IMR-90 (cell line): ENCODE measurements around the gene NKAIN2. TPM values are rescaled to one million over a fixed set of nuclear protein-coding genes. Genes with fewer than 3 reads are reported as not detected.

ENCODE experiments used
- ATAC-seq: fragments of 200-7000 bp; cut with Tn5 transposase; 2 replicates; pipeline ENCODE4 v1.9.1; 2020; ENCODE audit warnings: low read depth, mild to moderate bottlenecking, moderate library complexity
- BruUV-seq: library from RNA; stranded (reverse); fragments of 400-500 nt; replicated peaks from 2 replicates; lab custom pipeline; 2021; lab: Mats Ljungman, UMichigan
- CTCF ChIA-PET: fragments of 300-600 bp; formaldehyde crosslinking; extraction: SDS; loops from one replicate; lab custom pipeline; 2021; ENCODE audit warnings: antibody characterized with exemption; lab: Yijun Ruan, JAX
- POLR2A ChIA-PET: fragments of 300-600 bp; sonication (Branson Sonifier 250); formaldehyde crosslinking; loops from one replicate; lab custom pipeline; 2022; ENCODE audit warnings: antibody characterized with exemption; ENCODE audit not compliant: unreplicated experiment; lab: Charles Lee
- DNase-seq: peaks from one replicate; pipeline ENCODE4 v3.0.0; 2013
- H2AFZ ChIP-seq: replicated peaks from 2 replicates; pipeline ENCODE3; 2013; ENCODE audit warnings: low read length, mild to moderate bottlenecking; ENCODE audit not compliant: poor library complexity
- H2AK5ac ChIP-seq: 2 replicates; pipeline ENCODE4 v1.6.1; 2013; ENCODE audit warnings: low read depth, low read length, inconsistent platforms
- H2AK9ac ChIP-seq: replicated peaks from 2 replicates; pipeline ENCODE3; 2013; ENCODE audit warnings: mild to moderate bottlenecking, low read depth, low read length, moderate library complexity; ENCODE audit not compliant: poor library complexity
- H2BK120ac ChIP-seq: 2 replicates; pipeline ENCODE4 v1.6.1; 2013; ENCODE audit warnings: low read depth, low read length, inconsistent platforms
- H2BK15ac ChIP-seq: 3 replicates; pipeline ENCODE4 v1.6.1; 2013; ENCODE audit warnings: low read depth, low read length, inconsistent platforms
- H2BK20ac ChIP-seq: 2 replicates; pipeline ENCODE4 v1.6.1; 2013; ENCODE audit warnings: low read depth, mild to moderate bottlenecking, inconsistent platforms, low read length, moderate library complexity
- H2BK5ac ChIP-seq: 2 replicates; pipeline ENCODE4 v1.6.1; 2013; ENCODE audit warnings: mild to moderate bottlenecking, low read depth, low read length, inconsistent platforms; ENCODE audit not compliant: poor library complexity, severe bottlenecking
- H3K14ac ChIP-seq: replicated peaks from 2 replicates; pipeline ENCODE4 v1.6.1; 2013; ENCODE audit warnings: low read depth, low read length, inconsistent platforms
- H3K18ac ChIP-seq: 2 replicates; pipeline ENCODE4 v1.6.1; 2013; ENCODE audit warnings: low read depth, low read length, control low read depth
- H3K23ac ChIP-seq: 2 replicates; pipeline ENCODE4 v1.6.1; 2013; ENCODE audit warnings: low read depth, low read length, inconsistent platforms
- H3K27ac ChIP-seq: 2 replicates; pipeline ENCODE4 v1.5.1; 2013; ENCODE audit warnings: mild to moderate bottlenecking, control low read depth, low read length; ENCODE audit not compliant: insufficient read depth
- H3K27me3 ChIP-seq: 2 replicates; pipeline ENCODE4 v1.6.1; 2013; ENCODE audit warnings: low read length; ENCODE audit not compliant: control insufficient read depth, insufficient read depth
- H3K36me3 ChIP-seq: 2 replicates; pipeline ENCODE4 v1.6.1; 2013; ENCODE audit warnings: low read length, mixed read lengths; ENCODE audit not compliant: control insufficient read depth, insufficient read depth
- H3K4ac ChIP-seq: 2 replicates; pipeline ENCODE4 v1.6.1; 2013; ENCODE audit warnings: low read depth, low read length, inconsistent platforms
- H3K4me1 ChIP-seq: 2 replicates; pipeline ENCODE4 v1.6.1; 2013; ENCODE audit warnings: low read length, mixed read lengths; ENCODE audit not compliant: control insufficient read depth, insufficient read depth
- H3K4me2 ChIP-seq: 2 replicates; pipeline ENCODE4 v1.6.1; 2013; ENCODE audit warnings: low read depth, mild to moderate bottlenecking, control low read depth, low read length, moderate library complexity
- H3K4me3 ChIP-seq: 2 replicates; pipeline ENCODE4 v1.5.1; 2013; ENCODE audit warnings: low read depth, mild to moderate bottlenecking, control low read depth, low read length, moderate library complexity; ENCODE audit not compliant: insufficient read depth
- H3K56ac ChIP-seq: 2 replicates; pipeline ENCODE4 v1.6.1; 2013; ENCODE audit warnings: low read length, inconsistent platforms; ENCODE audit not compliant: insufficient read depth; ENCODE audit errors: extremely low read depth
- H3K79me1 ChIP-seq, 2 experiments: 2 replicates each; pipeline ENCODE4 v1.6.1; 2013; ENCODE audit warnings: low read length in 2 of 2, inconsistent platforms in 1 of 2, low read depth in 1 of 2
- H3K9ac ChIP-seq: 2 replicates; pipeline ENCODE4 v1.6.1; 2013; ENCODE audit warnings: low read depth, low read length, control low read depth
- H3K9me1 ChIP-seq: 2 replicates; pipeline ENCODE4 v1.6.1; 2013; ENCODE audit warnings: low read length, inconsistent platforms; ENCODE audit not compliant: insufficient read depth
- H3K9me3 ChIP-seq: 2 replicates; pipeline ENCODE4 v1.6.1; 2013; ENCODE audit warnings: low read length; ENCODE audit not compliant: control insufficient read depth, insufficient read depth
- H4K20me1 ChIP-seq: 2 replicates; pipeline ENCODE4 v1.6.1; 2013; ENCODE audit warnings: low read length, inconsistent platforms; ENCODE audit not compliant: insufficient read depth
- H4K5ac ChIP-seq: 2 replicates; pipeline ENCODE4 v1.6.1; 2013; ENCODE audit warnings: mild to moderate bottlenecking, low read depth, low read length, control low read depth
- H4K8ac ChIP-seq, 2 experiments: 2 replicates each; pipeline ENCODE4 v1.6.1; 2013; ENCODE audit warnings: low read depth in 2 of 2, low read length in 2 of 2, control low read depth in 1 of 2, inconsistent platforms in 1 of 2
- H4K91ac ChIP-seq: 2 replicates; pipeline ENCODE4 v1.6.1; 2013; ENCODE audit warnings: low read depth, low read length, inconsistent platforms; ENCODE audit not compliant: insufficient read depth
- BHLHE40 ChIP-seq: fragments of 150-350 bp; IDR thresholded peaks from 2 replicates; pipeline ENCODE4 v1.6.1; 2016; ENCODE audit warnings: mild to moderate bottlenecking, low read depth, low read length
- CEBPB ChIP-seq: IDR thresholded peaks from 2 replicates; pipeline ENCODE4 v1.6.1; 2012; ENCODE audit warnings: low read depth, low read length, improper control_type of control experiment
- CHD1 ChIP-seq: IDR thresholded peaks from 2 replicates; pipeline ENCODE4 v1.6.1; 2012; ENCODE audit warnings: low read depth, low read length, improper control_type of control experiment
- FOS ChIP-seq: fragments of 150-350 bp; IDR thresholded peaks from 2 replicates; pipeline ENCODE4 v1.6.1; 2016; ENCODE audit warnings: low read depth, low read length
- MAFK ChIP-seq: IDR thresholded peaks from 2 replicates; pipeline ENCODE4 v1.6.1; 2012; ENCODE audit warnings: low read depth, low read length, improper control_type of control experiment
- MAZ ChIP-seq: IDR thresholded peaks from 2 replicates; pipeline ENCODE4 v1.6.1; 2012; ENCODE audit warnings: low read depth, mild to moderate bottlenecking, low read length, improper control_type of control experiment, moderate library complexity, borderline replicate concordance
- MXI1 ChIP-seq: IDR thresholded peaks from 2 replicates; pipeline ENCODE4 v1.6.1; 2012; ENCODE audit warnings: low read depth, mild to moderate bottlenecking, low read length, moderate library complexity, borderline replicate concordance
- NFE2L2 ChIP-seq: fragments of 150-350 bp; IDR thresholded peaks from 2 replicates; pipeline ENCODE4 v1.6.1; 2016; ENCODE audit warnings: low read depth, mild to moderate bottlenecking, low read length
- POLR2A ChIP-seq: IDR thresholded peaks from 2 replicates; pipeline ENCODE4 v1.6.1; 2012; ENCODE audit warnings: mild to moderate bottlenecking, low read depth, low read length
- RAD21 ChIP-seq: IDR thresholded peaks from 2 replicates; pipeline ENCODE4 v1.6.1; 2012; ENCODE audit warnings: low read length, improper control_type of control experiment
- RCOR1 ChIP-seq: IDR thresholded peaks from 2 replicates; pipeline ENCODE4 v1.6.1; 2012; ENCODE audit warnings: mild to moderate bottlenecking, low read length, improper control_type of control experiment; ENCODE audit not compliant: insufficient replicate concordance
- RFX5 ChIP-seq: IDR thresholded peaks from 2 replicates; pipeline ENCODE4 v1.8.0; 2012; ENCODE audit warnings: low read depth, mild to moderate bottlenecking, low read length, moderate library complexity
- SMC3 ChIP-seq: fragments of 150-350 bp; IDR thresholded peaks from 2 replicates; pipeline ENCODE4 v1.6.1; 2016; ENCODE audit warnings: low read depth, mild to moderate bottlenecking, antibody characterized with exemption, low read length, moderate library complexity
- USF2 ChIP-seq: fragments of 150-350 bp; IDR thresholded peaks from 2 replicates; pipeline ENCODE4 v1.6.1; 2017; ENCODE audit warnings: mild to moderate bottlenecking, antibody characterized with exemption, low read length, low read depth
- WGBS, 2 experiments: methylation state at CpG; one replicate each; pipeline versions ENCODE4 v1.1.5 to v1.1.7; 2013; ENCODE audit warnings: missing lambda C conversion rate in 2 of 2; ENCODE audit not compliant: insufficient read length in 1 of 2; ENCODE audit errors: extremely low coverage in 2 of 2; 5-methylcytosine and 5-hydroxymethylcytosine counted together
- dilution Hi-C: fragments of 300-500 bp; cut with HindIII; formaldehyde crosslinking; loops from one replicate; pipeline ENCODE4 v1.14.3; 2018; ENCODE audit warnings: low sequenced_read_pairs; ENCODE audit not compliant: unreplicated experiment
- in situ Hi-C: fragments of 300-500 bp; cut with MboI; formaldehyde crosslinking; loops from 3 replicates; pipeline ENCODE4 v1.14.3; 2019; ENCODE audit warnings: low sequenced_read_pairs, inconsistent platforms, mixed read lengths
- intact Hi-C: fragments of 100-400 bp; cut with micrococcal nuclease; formaldehyde crosslinking; loops from 2 replicates; pipeline ENCODE4 v1.10.0; 2022
- polyA plus RNA-seq, 3 experiments: library from polyadenylated mRNA; depleted of rRNA; stranded (reverse); fragments of >200 nt; gene quantifications; 2 replicates each; pipeline ENCODE4 v1.2.3, GENCODE V29; 2012; ENCODE audit warnings: low replicate concordance in 1 of 3
- total RNA-seq: library from RNA; depleted of rRNA; stranded (reverse); fragments of >200 nt; gene quantifications from 2 replicates; pipeline ENCODE4 v1.2.3, GENCODE V29; 2012
- TF ChIP-seq, protein P1 (sequence below): conservative IDR thresholded peaks from 2 replicates; pipeline ENCODE4 v1.5.1; 2012; ENCODE audit warnings: mild to moderate bottlenecking, low read depth, low read length, improper control_type of control experiment
- TF ChIP-seq, protein P2 (sequence below): fragments of 150-350 bp; IDR thresholded peaks from 2 replicates; pipeline ENCODE4 v1.6.1; 2016; ENCODE audit warnings: low read depth, mild to moderate bottlenecking, low read length, moderate library complexity, borderline replicate concordance

Gene NKAIN2
- total and polyA plus RNA-seq, 2 of the 4 experiments (the other 2 are of a cell fraction) = not detected

GRCh38 chr6:124203101-124203811 is 399.6 kb downstream of the NKAIN2 start:
- Histone ChIP-seq H2BK5ac (no peak overlapping the region), H2AK9ac (no peak overlapping the region), H3K9me1 (no peaks in the 10 kb centered on the region), H2AFZ (no peak overlapping the region), H3K4me1 (no peaks in the 10 kb centered on the region), H3K18ac (no peak overlapping the region), H3K4me3 (no peak overlapping the region), H3K14ac (no peak overlapping the region), H4K20me1 (no peaks in the 10 kb centered on the region), H3K4me2 (no peak overlapping the region), H3K36me3 (no peaks in the 10 kb centered on the region), H2BK120ac (no peak overlapping the region), H2BK20ac (no peak overlapping the region), H2BK15ac (no peak overlapping the region), H3K27ac (no peak overlapping the region), H3K9ac (no peak overlapping the region), H3K4ac (no peak overlapping the region), H4K5ac (no peak overlapping the region), H3K9me3 (no peaks in the 10 kb centered on the region), H3K23ac (no peak overlapping the region), H4K91ac (no peak overlapping the region), H3K56ac (no peak overlapping the region), H2AK5ac (no peak overlapping the region), H3K79me1 (no peaks in the 10 kb centered on the region), H4K8ac (no peak overlapping the region), H3K27me3 (no peaks in the 10 kb centered on the region)
- intact Hi-C loops = no loop called here
- ChIA-PET CTCF (no interaction called here), POLR2A (no interaction called here)
- DNase-seq (no peak), ATAC-seq (no peak)
- in situ Hi-C loops = no loop called here
- no peak for TF ChIP-seq BHLHE40
- no peak for TF ChIP-seq NFE2L2
- TF ChIP-seq RCOR1 = no peak
- no peak for TF ChIP-seq USF2
- no peak for TF ChIP-seq POLR2A
- no peak for TF ChIP-seq MAFK
- TF ChIP-seq, protein P1, sequence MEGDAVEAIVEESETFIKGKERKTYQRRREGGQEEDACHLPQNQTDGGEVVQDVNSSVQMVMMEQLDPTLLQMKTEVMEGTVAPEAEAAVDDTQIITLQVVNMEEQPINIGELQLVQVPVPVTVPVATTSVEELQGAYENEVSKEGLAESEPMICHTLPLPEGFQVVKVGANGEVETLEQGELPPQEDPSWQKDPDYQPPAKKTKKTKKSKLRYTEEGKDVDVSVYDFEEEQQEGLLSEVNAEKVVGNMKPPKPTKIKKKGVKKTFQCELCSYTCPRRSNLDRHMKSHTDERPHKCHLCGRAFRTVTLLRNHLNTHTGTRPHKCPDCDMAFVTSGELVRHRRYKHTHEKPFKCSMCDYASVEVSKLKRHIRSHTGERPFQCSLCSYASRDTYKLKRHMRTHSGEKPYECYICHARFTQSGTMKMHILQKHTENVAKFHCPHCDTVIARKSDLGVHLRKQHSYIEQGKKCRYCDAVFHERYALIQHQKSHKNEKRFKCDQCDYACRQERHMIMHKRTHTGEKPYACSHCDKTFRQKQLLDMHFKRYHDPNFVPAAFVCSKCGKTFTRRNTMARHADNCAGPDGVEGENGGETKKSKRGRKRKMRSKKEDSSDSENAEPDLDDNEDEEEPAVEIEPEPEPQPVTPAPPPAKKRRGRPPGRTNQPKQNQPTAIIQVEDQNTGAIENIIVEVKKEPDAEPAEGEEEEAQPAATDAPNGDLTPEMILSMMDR = no peak
- TF ChIP-seq FOS = no peak
- TF ChIP-seq MXI1 = no peak
- TF ChIP-seq CEBPB = no peak
- TF ChIP-seq, protein P2, sequence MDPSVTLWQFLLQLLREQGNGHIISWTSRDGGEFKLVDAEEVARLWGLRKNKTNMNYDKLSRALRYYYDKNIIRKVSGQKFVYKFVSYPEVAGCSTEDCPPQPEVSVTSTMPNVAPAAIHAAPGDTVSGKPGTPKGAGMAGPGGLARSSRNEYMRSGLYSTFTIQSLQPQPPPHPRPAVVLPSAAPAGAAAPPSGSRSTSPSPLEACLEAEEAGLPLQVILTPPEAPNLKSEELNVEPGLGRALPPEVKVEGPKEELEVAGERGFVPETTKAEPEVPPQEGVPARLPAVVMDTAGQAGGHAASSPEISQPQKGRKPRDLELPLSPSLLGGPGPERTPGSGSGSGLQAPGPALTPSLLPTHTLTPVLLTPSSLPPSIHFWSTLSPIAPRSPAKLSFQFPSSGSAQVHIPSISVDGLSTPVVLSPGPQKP = no peak
- TF ChIP-seq MAZ = no peak
- no peak for TF ChIP-seq SMC3
- no peak for TF ChIP-seq CHD1
- TF ChIP-seq RFX5 = no peak
- no peak for TF ChIP-seq RAD21
- dilution Hi-C loops = no loop called here
- WGBS, 2 experiments = no CpG with 5 or more reads among the region's 2 CpGs
- no TSS peak for BruUV-seq
